HCT116 (cell line): ENCODE measurements around the gene AGAP1. TPM values are rescaled to one million over a fixed set of nuclear protein-coding genes. Genes with fewer than 3 reads are reported as not detected.

Experiments
- ATAC-seq: fragments of 200-7000 bp; cut with Tn5 transposase; 2 replicates; pipeline ENCODE4 v1.9.1; 2020; ENCODE audit warnings: mild to moderate bottlenecking, moderate library complexity
- BruUV-seq: library from RNA; stranded (reverse); fragments of 400-500 nt; replicated peaks from 2 replicates; lab custom pipeline; 2021; lab: Mats Ljungman, UMichigan
- CTCF ChIA-PET: fragments of 300-600 bp; sonication (Branson Sonifier 250); formaldehyde crosslinking; loops from one replicate; lab custom pipeline; 2021; ENCODE audit warnings: antibody characterized with exemption; lab: Charles Lee
- POLR2A ChIA-PET: fragments of 300-600, 350-600 bp; sonication (Branson Sonifier 250); formaldehyde crosslinking; loops from one replicate; lab custom pipeline; 2021; ENCODE audit warnings: antibody characterized with exemption; lab: Charles Lee
- RAD21 ChIA-PET, 2 experiments: fragments of 300-600 bp; sonication (Branson Sonifier 250); formaldehyde crosslinking; loops; one replicate each; lab custom pipeline; 2023; ENCODE audit warnings: low total read pairs in 2 of 2; ENCODE audit not compliant: uncharacterized antibody in 2 of 2, unreplicated experiment in 2 of 2, low non-redundant PET in 1 of 2; lab: Charles Lee
- DNase-seq: peaks from one replicate; pipeline ENCODE4 v3.0.0-alpha.2; 2010; ENCODE audit warnings: low read depth, low spot score
- H2AFZ ChIP-seq: fragments of 200-600 bp; shearing (Covaris generic), sonication (generic); 2 replicates; pipeline ENCODE4 v1.6.1; 2017; ENCODE audit warnings: low read depth, mixed run types, mixed read lengths, antibody characterized with exemption, low read length; ENCODE audit not compliant: poor library complexity, severe bottlenecking
- H3K27ac ChIP-seq: 2 replicates; pipeline ENCODE4 v1.5.1; 2012; ENCODE audit warnings: low read depth, low read length
- H3K27me3 ChIP-seq: fragments of 200-600 bp; sonication (generic); 2 replicates; pipeline ENCODE4 v1.6.1; 2016; ENCODE audit warnings: mixed run types, low read length, mixed read lengths; ENCODE audit not compliant: insufficient read depth
- H3K36me3 ChIP-seq, 2 experiments: fragments of 200-500 bp in 1 of 2; fragments of 200-600 bp in 1 of 2; sonication (Bioruptor generic) in 1 of 2; sonication (generic) in 1 of 2; 2 replicates each; pipeline versions ENCODE4 v1.5.1 to v1.6.1; 2014 to 2016; ENCODE audit warnings: low read length in 2 of 2, inconsistent platforms in 1 of 2, mixed read lengths in 1 of 2, mixed run types in 1 of 2; ENCODE audit not compliant: insufficient read depth in 2 of 2, control insufficient read depth in 1 of 2
- H3K4me1 ChIP-seq, 2 experiments: fragments of 200-600 bp in 1 of 2; sonication (generic) in 1 of 2; 2 replicates each; pipeline versions ENCODE4 v1.5.1 to v1.6.1; 2012 to 2017; ENCODE audit warnings: low read length in 2 of 2, inconsistent platforms in 1 of 2, mild to moderate bottlenecking in 1 of 2, mixed read lengths in 1 of 2, mixed run types in 1 of 2, moderate library complexity in 1 of 2; ENCODE audit not compliant: insufficient read depth in 2 of 2, control insufficient read depth in 1 of 2
- H3K4me2 ChIP-seq: fragments of 200-600 bp; sonication (generic); 2 replicates; pipeline ENCODE4 v1.6.1; 2017; ENCODE audit warnings: mixed run types, low read length, mixed read lengths
- H3K4me3 ChIP-seq, 2 experiments: fragments of 200-600 bp in 1 of 2; sonication (generic) in 1 of 2; replicated peaks in 1 of 2; 2 replicates each; pipeline ENCODE4 v1.5.1; 2011 to 2016; ENCODE audit warnings: low read length in 2 of 2, control low read depth in 1 of 2, low read depth in 1 of 2, mild to moderate bottlenecking in 1 of 2, mixed read lengths in 1 of 2, mixed run types in 1 of 2
- H3K79me2 ChIP-seq: fragments of 200-600 bp; sonication (generic); 2 replicates; pipeline ENCODE4 v1.6.1; 2017; ENCODE audit warnings: mild to moderate bottlenecking, mixed run types, low read length, moderate library complexity, mixed read lengths; ENCODE audit not compliant: insufficient read depth
- H3K9ac ChIP-seq: fragments of 200-600 bp; sonication (generic); 2 replicates; pipeline ENCODE4 v1.6.1; 2016; ENCODE audit warnings: low read length, mixed read lengths
- H3K9me2 ChIP-seq: fragments of 200-600 bp; sonication (generic), shearing (Covaris generic); 2 replicates; pipeline ENCODE4 v1.6.1; 2017; ENCODE audit warnings: mixed run types, mild to moderate bottlenecking, moderate library complexity; ENCODE audit not compliant: insufficient read depth
- H3K9me3 ChIP-seq, 2 experiments: fragments of 200-500 bp in 1 of 2; fragments of 200-600 bp in 1 of 2; sonication (Bioruptor generic) in 1 of 2; sonication (generic) in 1 of 2; 2 replicates each; pipeline ENCODE4 v1.6.1; 2014 to 2017; ENCODE audit warnings: low read length in 2 of 2, mixed read lengths in 2 of 2, inconsistent platforms in 1 of 2, low read depth in 1 of 2, mild to moderate bottlenecking in 1 of 2, mixed run types in 1 of 2, moderate library complexity in 1 of 2; ENCODE audit not compliant: control insufficient read depth in 1 of 2, insufficient read depth in 1 of 2
- H4K20me1 ChIP-seq: fragments of 200-600 bp; sonication (generic), shearing (Covaris generic); 2 replicates; pipeline ENCODE4 v1.6.1; 2017; ENCODE audit warnings: mixed run types, mild to moderate bottlenecking, moderate library complexity; ENCODE audit not compliant: insufficient read depth
- CBX3 ChIP-seq: IDR thresholded peaks from 2 replicates; pipeline ENCODE4 v1.6.1; 2012; ENCODE audit warnings: low read depth
- ELF1 ChIP-seq: IDR thresholded peaks from 2 replicates; pipeline ENCODE4 v1.6.1; 2012; ENCODE audit warnings: low read depth, borderline replicate concordance
- JUND ChIP-seq: IDR thresholded peaks from 2 replicates; pipeline ENCODE4 v1.6.1; 2012
- MAX ChIP-seq: IDR thresholded peaks from 2 replicates; pipeline ENCODE4 v1.6.1; 2012
- POLR2A ChIP-seq: IDR thresholded peaks from 2 replicates; pipeline ENCODE4 v1.7.0; 2011; ENCODE audit warnings: borderline replicate concordance; ENCODE audit not compliant: insufficient read depth, insufficient read length; ENCODE audit errors: extremely low read depth
- POLR2AphosphoS5 ChIP-seq: IDR thresholded peaks from 2 replicates; pipeline ENCODE4 v1.6.1; 2011; ENCODE audit warnings: mild to moderate bottlenecking, low read depth, low read length, moderate library complexity
- RAD21 ChIP-seq: IDR thresholded peaks from 2 replicates; pipeline ENCODE4 v1.6.1; 2012; ENCODE audit warnings: low read depth, mild to moderate bottlenecking
- REST ChIP-seq: IDR thresholded peaks from 2 replicates; pipeline ENCODE4 v1.6.1; 2012; ENCODE audit warnings: low read depth
- SIN3A ChIP-seq: IDR thresholded peaks from 2 replicates; pipeline ENCODE4 v1.6.1; 2012; ENCODE audit warnings: low read depth
- SRF ChIP-seq: IDR thresholded peaks from 2 replicates; pipeline ENCODE4 v1.6.1; 2012; ENCODE audit warnings: low read depth
- TCF7L2 ChIP-seq: IDR thresholded peaks from 2 replicates; pipeline ENCODE4 v1.7.0; 2011; ENCODE audit warnings: borderline replicate concordance, inconsistent platforms; ENCODE audit not compliant: insufficient read depth, insufficient read length; ENCODE audit errors: extremely low read depth
- ZFX ChIP-seq: fragments of 450-650 bp; IDR thresholded peaks from 2 replicates; pipeline ENCODE4 v1.6.1; 2017
- intact Hi-C: fragments of 100-400 bp; cut with micrococcal nuclease; formaldehyde crosslinking; loops from 2 replicates; pipeline ENCODE4 v1.10.0; 2022
- total RNA-seq: library from RNA; stranded (reverse); gene quantifications from one replicate; pipeline ENCODE4 v1.2.1, GENCODE V29; 2021; ENCODE audit not compliant: unreplicated experiment
- TF ChIP-seq, protein P1 (sequence below), 3 experiments: fragments of 200-600 bp in 1 of 3; sonication (generic) in 1 of 3; IDR thresholded peaks in 2 of 3; conservative IDR thresholded peaks in 1 of 3; 2 replicates each; pipeline ENCODE4 v1.5.1; 2012 to 2017; ENCODE audit warnings: low read depth in 2 of 3, low read length in 2 of 3, antibody characterized with exemption in 1 of 3, borderline replicate concordance in 1 of 3, control low read depth in 1 of 3, mild to moderate bottlenecking in 1 of 3, mixed read lengths in 1 of 3, mixed run types in 1 of 3, moderate library complexity in 1 of 3; ENCODE audit not compliant: insufficient read depth in 1 of 3

Gene AGAP1
- total RNA-seq, 1 experiment from 2014 or later, result 43.8 TPM

DNA sequence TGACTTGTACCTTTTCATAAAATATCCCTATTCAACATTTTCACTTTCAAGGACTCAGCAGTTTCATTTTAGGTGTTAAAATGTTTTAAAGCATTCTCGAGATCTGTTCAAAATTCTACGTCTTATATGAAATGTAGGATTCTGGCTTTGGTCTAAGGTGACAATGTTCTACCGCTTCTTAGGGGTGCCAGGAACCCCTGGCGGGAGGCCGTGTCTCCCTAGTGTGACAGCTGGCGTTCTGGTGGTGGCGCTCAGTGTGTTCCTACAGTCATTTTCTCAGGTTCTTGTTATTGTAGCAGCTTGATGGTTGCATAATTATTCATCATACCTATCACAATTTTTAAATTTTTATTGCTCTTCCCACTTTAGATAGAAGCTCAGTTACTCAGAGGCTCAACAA, 204.6 kb downstream of the AGAP1 start:
- BruUV-seq, result no TSS peak
- H3K4me2 ChIP-seq, result no peak overlapping the region
- RAD21 ChIA-PET, result no interaction called here
- H2AFZ ChIP-seq, result no peak overlapping the region
- TF ChIP-seq SRF, result no peak
- TF ChIP-seq REST, result no peak
- no peak for TF ChIP-seq POLR2A
- no peak for TF ChIP-seq SIN3A
- H3K36me3 ChIP-seq, result no peaks in the 10 kb centered on the region
- H3K9me2 ChIP-seq, result no peaks in the 10 kb centered on the region
- POLR2A ChIA-PET, result interaction anchor here (2.0 kb wide), 1 partner anchor 11 kb away, joined by 7 read pairs; no protein-coding TSS in a partner anchor
- DNase-seq (no peak), ATAC-seq (no peak)
- 0 out of 2 replicates have a peak, but pooled peaks cover 2% of the 10 kb centered on the region for H4K20me1 ChIP-seq
- CTCF ChIA-PET, result no interaction called here
- no peak overlapping the region for H3K4me3 ChIP-seq
- no peak overlapping the region for H3K9ac ChIP-seq
- H3K79me2 ChIP-seq, result peaks cover 84% of the 10 kb centered on the region
- no peaks in the 10 kb centered on the region for H3K9me3 ChIP-seq
- H3K27ac ChIP-seq, result no peak overlapping the region
- H3K27me3 ChIP-seq, result no peaks in the 10 kb centered on the region
- intact Hi-C loops, result no loop called here
- peaks cover 21 to 30% of the 10 kb centered on the region in 2 experiments for H3K4me1 ChIP-seq

- POLR2A ChIA-PET, result interaction anchor here (2.0 kb wide), 1 partner anchor 9 kb away, joined by 7 read pairs; no protein-coding TSS in a partner anchor
- peaks cover 87% of the 10 kb centered on the region for H3K79me2 ChIP-seq
- TF ChIP-seq MAX (no peak), POLR2A (no peak), SRF (no peak), TCF7L2 (no peak), RAD21 (no peak), ELF1 (no peak), ZFX (no peak), SIN3A (no peak), CBX3 (no peak), JUND (no peak), POLR2AphosphoS5 (no peak)
- TF ChIP-seq, protein P1, sequence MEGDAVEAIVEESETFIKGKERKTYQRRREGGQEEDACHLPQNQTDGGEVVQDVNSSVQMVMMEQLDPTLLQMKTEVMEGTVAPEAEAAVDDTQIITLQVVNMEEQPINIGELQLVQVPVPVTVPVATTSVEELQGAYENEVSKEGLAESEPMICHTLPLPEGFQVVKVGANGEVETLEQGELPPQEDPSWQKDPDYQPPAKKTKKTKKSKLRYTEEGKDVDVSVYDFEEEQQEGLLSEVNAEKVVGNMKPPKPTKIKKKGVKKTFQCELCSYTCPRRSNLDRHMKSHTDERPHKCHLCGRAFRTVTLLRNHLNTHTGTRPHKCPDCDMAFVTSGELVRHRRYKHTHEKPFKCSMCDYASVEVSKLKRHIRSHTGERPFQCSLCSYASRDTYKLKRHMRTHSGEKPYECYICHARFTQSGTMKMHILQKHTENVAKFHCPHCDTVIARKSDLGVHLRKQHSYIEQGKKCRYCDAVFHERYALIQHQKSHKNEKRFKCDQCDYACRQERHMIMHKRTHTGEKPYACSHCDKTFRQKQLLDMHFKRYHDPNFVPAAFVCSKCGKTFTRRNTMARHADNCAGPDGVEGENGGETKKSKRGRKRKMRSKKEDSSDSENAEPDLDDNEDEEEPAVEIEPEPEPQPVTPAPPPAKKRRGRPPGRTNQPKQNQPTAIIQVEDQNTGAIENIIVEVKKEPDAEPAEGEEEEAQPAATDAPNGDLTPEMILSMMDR (IDR thresholded peaks at IDR 0.05 in 2 of 3, conservative IDR thresholded peaks at IDR 0.05 in 1 of 3; ENCODE audit: borderline replicate concordance in 1 of 3, insufficient read depth in 1 of 3, low read depth in 2 of 3, low read length in 2 of 3), result no peak
Observed at GRCh38 chr2:235699576-235699975, 205.7 kb downstream of the AGAP1 start.

More at GRCh38 chr2:235699576-235699975, 205.7 kb downstream of the AGAP1 start:
- H3K9me2 ChIP-seq, result no peaks in the 10 kb centered on the region
- H2AFZ ChIP-seq, result no peak overlapping the region
- BruUV-seq, result no TSS peak
- no peaks in the 10 kb centered on the region for H3K9me3 ChIP-seq
- ATAC-seq, result no peak
- no peak overlapping the region for H3K9ac ChIP-seq
- H3K27ac ChIP-seq, result no peak overlapping the region
- H3K27me3 ChIP-seq, result no peaks in the 10 kb centered on the region
- no peak for DNase-seq
- no peak overlapping the region for H3K4me3 ChIP-seq
- no peak overlapping the region for H3K4me2 ChIP-seq
- ChIA-PET CTCF (interaction anchor here (1.0 kb wide), 1 partner anchor 10 kb away, joined by 4 read pairs; no protein-coding TSS in a partner anchor), RAD21 (no interaction called here)
- intact Hi-C loops, result no loop called here
- peaks cover 29 to 40% of the 10 kb centered on the region in 2 experiments for H3K4me1 ChIP-seq
- H4K20me1 ChIP-seq, result 0 out of 2 replicates have a peak, but pooled peaks cover 2% of the 10 kb centered on the region
- no peaks in the 10 kb centered on the region for H3K36me3 ChIP-seq
